Neural progenitor cell (in vitro differentiated cells): ENCODE results near the gene KRT3. TPM values are rescaled to one million over a fixed set of nuclear protein-coding genes. Genes with fewer than 3 reads are reported as not detected.

Experiments used
- DNase-seq: peaks from one replicate; pipeline ENCODE4 v3.0.0-alpha.2; 2016; ENCODE audit warnings: low spot score
- H2AFZ ChIP-seq: fragments of 200-600 bp; sonication (generic); replicated peaks from 2 replicates; pipeline ENCODE4 v1.6.1; 2016; ENCODE audit warnings: antibody characterized with exemption
- H3F3A ChIP-seq: fragments of 200-600 bp; sonication (generic); 2 replicates; pipeline ENCODE4 v1.6.1; 2016; ENCODE audit warnings: antibody characterized with exemption, low read depth
- H3K27ac ChIP-seq: fragments of 200-600 bp; sonication (generic); 2 replicates; pipeline ENCODE4 v1.5.1; 2016; ENCODE audit warnings: mild to moderate bottlenecking
- H3K27me3 ChIP-seq: fragments of 200-600 bp; sonication (generic); 2 replicates; pipeline ENCODE4 v1.6.1; 2016; ENCODE audit warnings: mild to moderate bottlenecking, moderate library complexity
- H3K36me3 ChIP-seq: fragments of 200-600 bp; sonication (generic); 2 replicates; pipeline ENCODE4 v1.5.1; 2016
- H3K4me1 ChIP-seq: fragments of 200-600 bp; sonication (generic); 2 replicates; pipeline ENCODE4 v1.6.1; 2016; ENCODE audit warnings: mixed run types
- H3K4me2 ChIP-seq: fragments of 200-600 bp; sonication (generic); 2 replicates; pipeline ENCODE4 v1.6.1; 2016
- H3K4me3 ChIP-seq: fragments of 200-600 bp; sonication (generic); 2 replicates; pipeline ENCODE4 v1.5.1; 2016
- H3K79me2 ChIP-seq: fragments of 200-600 bp; sonication (generic); 2 replicates; pipeline ENCODE4 v1.6.1; 2016; ENCODE audit warnings: low read depth
- H3K9ac ChIP-seq: fragments of 200-600 bp; sonication (generic); 2 replicates; pipeline ENCODE4 v1.6.1; 2016
- H3K9me3 ChIP-seq: fragments of 200-600 bp; sonication (generic); 2 replicates; pipeline ENCODE4 v1.5.1; 2016; ENCODE audit warnings: low read depth
- H4K20me1 ChIP-seq: fragments of 200-600 bp; sonication (generic); 2 replicates; pipeline ENCODE4 v1.6.1; 2016; ENCODE audit warnings: low read depth
- H3K27ac Mint-ChIP-seq: 3 replicates; pipeline ENCODE4 v1.8.0; 2021; ENCODE audit warnings: mixed read lengths
- H3K27me3 Mint-ChIP-seq: 2 replicates; pipeline ENCODE4 v1.8.0; 2022; ENCODE audit warnings: low read depth, mild to moderate bottlenecking, inconsistent platforms, moderate library complexity, mixed read lengths; ENCODE audit not compliant: insufficient read depth
- H3K36me3 Mint-ChIP-seq: 3 replicates; pipeline ENCODE4 v1.8.0; 2021; ENCODE audit warnings: mixed read lengths
- H3K4me1 Mint-ChIP-seq: 3 replicates; pipeline ENCODE4 v1.8.0; 2021; ENCODE audit warnings: mixed read lengths
- H3K4me3 Mint-ChIP-seq: 3 replicates; pipeline ENCODE4 v1.8.0; 2021; ENCODE audit warnings: mild to moderate bottlenecking, moderate library complexity, mixed read lengths
- H3K9me3 Mint-ChIP-seq: 3 replicates; pipeline ENCODE4 v1.8.0; 2020; ENCODE audit warnings: mixed read lengths
- CTCF ChIP-seq: fragments of 200-600 bp; sonication (generic); IDR thresholded peaks from 2 replicates; pipeline ENCODE4 v1.5.1; 2017; ENCODE audit warnings: antibody characterized with exemption, mild to moderate bottlenecking
- EZH2 ChIP-seq: fragments of 200-600 bp; sonication (generic); IDR thresholded peaks from 2 replicates; pipeline ENCODE4 v1.6.1; 2017; ENCODE audit warnings: antibody characterized with exemption, mild to moderate bottlenecking, moderate library complexity
- EZH2phosphoT487 ChIP-seq: fragments of 200-600 bp; sonication (generic); IDR thresholded peaks from 2 replicates; pipeline ENCODE4 v1.6.1; 2017; ENCODE audit warnings: antibody characterized with exemption
- total RNA-seq: library from RNA; depleted of rRNA; stranded (reverse); fragments of >200 nt; gene quantifications from 2 replicates; pipeline ENCODE4 v1.2.3, GENCODE V29; 2015; ENCODE audit warnings: low replicate concordance

Gene KRT3
- total RNA-seq, 1 donor from 2014 or later = not detected

DNA sequence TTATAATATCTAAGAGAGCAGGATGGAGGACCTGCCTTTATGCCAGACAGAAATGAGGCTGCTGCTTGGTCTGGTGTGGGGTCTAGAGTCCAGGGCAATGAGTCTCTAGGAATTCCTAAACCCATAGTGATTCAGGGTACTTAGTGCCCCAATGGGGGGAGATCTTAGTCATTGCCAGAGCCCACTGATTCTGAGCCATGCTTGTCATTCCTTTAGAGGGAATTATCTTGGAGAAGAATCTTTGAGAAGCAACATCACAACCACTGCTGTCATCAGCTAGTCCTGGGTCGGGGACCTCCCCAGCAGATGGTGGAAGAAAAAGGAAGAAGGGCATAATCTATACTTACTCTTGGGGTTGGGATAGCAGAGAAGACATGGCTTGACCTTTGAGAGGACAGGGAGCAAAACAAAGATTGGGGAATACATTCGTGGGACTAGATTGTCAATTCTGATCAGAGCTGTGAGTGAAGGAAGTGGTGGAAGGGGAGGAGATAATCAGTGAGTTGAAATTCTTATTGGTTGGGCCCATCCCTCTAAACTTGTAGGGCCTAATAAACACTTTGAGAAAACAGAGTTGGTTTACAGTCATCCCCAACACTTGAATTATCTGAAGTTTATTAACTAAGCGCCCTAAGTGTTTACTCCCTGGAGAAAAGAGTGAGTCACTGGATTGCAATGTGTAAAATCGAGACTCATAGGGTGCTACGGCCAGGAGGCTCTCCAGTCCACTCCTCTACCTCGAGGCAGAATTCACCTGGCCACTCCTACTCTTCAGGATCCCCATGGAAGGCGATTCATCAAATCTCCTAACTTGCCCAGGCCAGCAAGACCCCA, 3.0 kb upstream of the KRT3 start:
- no peak for DNase-seq
- Histone ChIP-seq H3K9ac (no peak overlapping the region), H3K79me2 (no peaks in the 10 kb centered on the region), H3K4me3 (no peak overlapping the region), H3K27me3 (no peaks in the 10 kb centered on the region), H3F3A (no peaks in the 10 kb centered on the region), H2AFZ (no peak overlapping the region), H3K36me3 (no peaks in the 10 kb centered on the region), H3K27ac (no peak overlapping the region), H4K20me1 (no peaks in the 10 kb centered on the region), H3K9me3 (no peaks in the 10 kb centered on the region), H3K4me1 (no peaks in the 10 kb centered on the region), H3K4me2 (no peak overlapping the region)
- Mint-ChIP-seq H3K4me1 (no peaks in the 10 kb centered on the region), H3K36me3 (no peaks in the 10 kb centered on the region), H3K27ac (no peak overlapping the region), H3K27me3 (peaks cover 11% of the 10 kb centered on the region), H3K9me3 (no peaks in the 10 kb centered on the region), H3K4me3 (no peak overlapping the region)
- TF ChIP-seq EZH2 = no peak
- TF ChIP-seq EZH2phosphoT487 = no peak
- no peak for TF ChIP-seq CTCF

- Histone ChIP-seq H3K36me3 (no peaks in the 10 kb centered on the region), H3K79me2 (no peaks in the 10 kb centered on the region), H3K27me3 (no peaks in the 10 kb centered on the region), H3F3A (no peaks in the 10 kb centered on the region), H4K20me1 (no peaks in the 10 kb centered on the region), H3K9me3 (no peaks in the 10 kb centered on the region), H3K4me1 (no peaks in the 10 kb centered on the region), H3K27ac (no peak overlapping the region), H2AFZ (no peak overlapping the region), H3K4me2 (no peak overlapping the region), H3K9ac (no peak overlapping the region), H3K4me3 (no peak overlapping the region)
- Mint-ChIP-seq H3K27ac (no peak overlapping the region), H3K9me3 (no peaks in the 10 kb centered on the region), H3K36me3 (no peaks in the 10 kb centered on the region), H3K27me3 (peaks cover 11% of the 10 kb centered on the region), H3K4me1 (no peaks in the 10 kb centered on the region), H3K4me3 (no peak overlapping the region)
- TF ChIP-seq EZH2phosphoT487 (no peak), EZH2 (no peak)
- no peak for DNase-seq
These were observed 2.2 kb upstream of the KRT3 start for GRCh38 chr12:52798003-52798670.

DNA sequence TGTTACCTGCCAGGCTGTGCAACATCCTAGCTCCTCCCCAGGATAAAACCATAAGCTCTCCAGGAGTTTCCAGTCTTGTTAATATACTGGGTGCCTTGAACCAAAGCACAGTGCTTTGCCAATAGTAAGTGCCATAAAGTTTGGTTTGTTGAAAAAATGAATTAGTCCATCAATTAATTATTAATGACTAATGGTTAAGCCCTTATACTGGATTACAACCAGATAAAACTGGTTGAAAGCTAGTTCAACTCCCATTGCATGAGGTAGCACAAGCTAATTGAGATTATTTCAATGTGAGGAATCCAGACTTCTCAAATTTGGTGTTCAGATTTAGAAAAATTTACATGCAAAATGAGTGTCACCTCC, 1.6 kb upstream of the KRT3 start:
- no peak for TF ChIP-seq EZH2
- no peaks in the 10 kb centered on the region for H3K9me3 ChIP-seq
- no peaks in the 10 kb centered on the region for H3K36me3 ChIP-seq
- Mint-ChIP-seq H3K4me1 (no peaks in the 10 kb centered on the region), H3K9me3 (no peaks in the 10 kb centered on the region), H3K27me3 (peaks cover 11% of the 10 kb centered on the region), H3K36me3 (no peaks in the 10 kb centered on the region), H3K4me3 (no peak overlapping the region), H3K27ac (no peak overlapping the region)
- no peaks in the 10 kb centered on the region for H3K79me2 ChIP-seq
- no peak overlapping the region for H3K4me3 ChIP-seq
- no peaks in the 10 kb centered on the region for H3K27me3 ChIP-seq
- H4K20me1 ChIP-seq = no peaks in the 10 kb centered on the region
- no peak overlapping the region for H3K9ac ChIP-seq
- no peaks in the 10 kb centered on the region for H3F3A ChIP-seq
- no peak overlapping the region for H3K27ac ChIP-seq
- no peaks in the 10 kb centered on the region for H3K4me1 ChIP-seq
- no peak overlapping the region for H3K4me2 ChIP-seq
- DNase-seq = no peak
- H2AFZ ChIP-seq = no peak overlapping the region

- no peaks in the 10 kb centered on the region for H3F3A ChIP-seq
- Mint-ChIP-seq H3K27me3 (peaks cover 11% of the 10 kb centered on the region), H3K4me1 (no peaks in the 10 kb centered on the region), H3K9me3 (no peaks in the 10 kb centered on the region), H3K36me3 (no peaks in the 10 kb centered on the region), H3K4me3 (no peak overlapping the region), H3K27ac (no peak overlapping the region)
- no peak overlapping the region for H3K4me2 ChIP-seq
- no peaks in the 10 kb centered on the region for H3K4me1 ChIP-seq
- TF ChIP-seq EZH2phosphoT487 (no peak), CTCF (no peak), EZH2 (no peak)
- no peaks in the 10 kb centered on the region for H3K36me3 ChIP-seq
- no peaks in the 10 kb centered on the region for H3K27me3 ChIP-seq
- no peak overlapping the region for H3K4me3 ChIP-seq
- no peak overlapping the region for H3K9ac ChIP-seq
- no peak overlapping the region for H3K27ac ChIP-seq
- no peaks in the 10 kb centered on the region for H3K79me2 ChIP-seq
- H4K20me1 ChIP-seq = no peaks in the 10 kb centered on the region
- H3K9me3 ChIP-seq = no peaks in the 10 kb centered on the region
- H2AFZ ChIP-seq = no peak overlapping the region
- DNase-seq = no peak
These were observed 1.1 kb upstream of the KRT3 start for GRCh38 chr12:52796839-52797528.
